Lung (tissue), 12 donors: ENCODE measurements around the gene AZI2. TPM values are rescaled to one million over a fixed set of nuclear protein-coding genes. Genes with fewer than 3 reads are reported as not detected.

Source experiments
- ATAC-seq: fragments of 200-7000 bp; cut with Tn5 transposase; one replicate; pipeline ENCODE4 v1.9.1; 2020; ENCODE audit warnings: moderate number of reproducible peaks; ENCODE audit not compliant: insufficient read depth, low FRiP score
- DNase-seq, 3 donors: peaks; one replicate each; pipeline ENCODE4 v3.0.0-alpha.2; 2013 to 2017
- H3K27ac ChIP-seq, 2 donors: one replicate each; pipeline ENCODE4 v1.5.1; 2013; ENCODE audit warnings: mild to moderate bottlenecking in 2 of 2, moderate library complexity in 2 of 2, control low read depth in 1 of 2, inconsistent platforms in 1 of 2, low read depth in 1 of 2, low read length in 1 of 2
- H3K27me3 ChIP-seq, 3 donors: one replicate each; pipeline ENCODE4 v1.5.1; 2013; ENCODE audit warnings: low read length in 2 of 3; ENCODE audit not compliant: control insufficient read depth in 3 of 3, insufficient read depth in 3 of 3
- H3K36me3 ChIP-seq, 4 donors: one replicate each; pipeline ENCODE4 v1.5.1; 2013; ENCODE audit warnings: low read length in 4 of 4, mild to moderate bottlenecking in 1 of 4, moderate library complexity in 1 of 4; ENCODE audit not compliant: control insufficient read depth in 4 of 4, insufficient read depth in 4 of 4
- H3K4me1 ChIP-seq, 5 donors: one replicate each; pipeline ENCODE4 v1.5.1; 2013; ENCODE audit warnings: low read length in 5 of 5, mild to moderate bottlenecking in 2 of 5, moderate library complexity in 1 of 5; ENCODE audit not compliant: control insufficient read depth in 5 of 5, insufficient read depth in 5 of 5
- H3K4me3 ChIP-seq: one replicate; pipeline ENCODE4 v1.5.1; 2013; ENCODE audit warnings: mild to moderate bottlenecking, control low read depth, moderate library complexity
- H3K9ac ChIP-seq, 2 donors: one replicate each; pipeline ENCODE4 v1.5.1; 2013; ENCODE audit warnings: low read length in 2 of 2, control low read depth in 1 of 2; ENCODE audit not compliant: insufficient read depth in 1 of 2
- H3K9me3 ChIP-seq, 4 donors: one replicate each; pipeline ENCODE4 v1.5.1; 2013; ENCODE audit warnings: low read length in 3 of 4, mild to moderate bottlenecking in 1 of 4, moderate library complexity in 1 of 4; ENCODE audit not compliant: control insufficient read depth in 4 of 4, insufficient read depth in 3 of 4
- CTCF ChIP-seq: IDR thresholded peaks from 2 replicates; pipeline ENCODE4 v1.5.1; 2012; ENCODE audit warnings: mild to moderate bottlenecking; ENCODE audit errors: control extremely low read depth, extremely low read depth
- WGBS, 2 donors: extraction: QIAGEN DNeasy Blood & Tissue Kit; methylation state at CpG; one replicate each; pipeline ENCODE4 v1.1.7; 2013; 5-methylcytosine and 5-hydroxymethylcytosine counted together
- polyA plus RNA-seq, 2 donors: library from polyadenylated mRNA; stranded (reverse); fragments of 200-250 nt; gene quantifications; one replicate each; pipeline ENCODE4 v1.2.1, GENCODE V29; 2013
- total RNA-seq, 2 donors: library from RNA; depleted of rRNA in 1 of 2; stranded (reverse); fragments of >200 nt in 1 of 2; gene quantifications; one replicate each; pipeline ENCODE4 v1.2.1, GENCODE V29; 2014 to 2021
- donor health status: control.
- donor health status: control.
- donor health status: Bipolar disorder and iron deficiency.
- donor health status: healthy.
- donor health status: DM: yes; HTN: yes; CAD: no.

The AZI2 gene
- total and polyA plus RNA-seq, 4 donors: 32.5 to 132 (median 65.3) TPM

- ATAC-seq: no peak
- no peak overlapping the region for H3K4me3 ChIP-seq
- no peaks in the 10 kb centered on the region for H3K4me1 ChIP-seq
- no peak overlapping the region for H3K27ac ChIP-seq
- H3K36me3 ChIP-seq: no peaks in the 10 kb centered on the region
- no peaks in the 10 kb centered on the region for H3K27me3 ChIP-seq
- WGBS, 2 donors: 52 to 71% methylated on average over 3 of the region's 3 CpGs
- DNase-seq: peak in 1 of 3 donors; percentile 17
- H3K9ac ChIP-seq: no peak overlapping the region
- no peak for TF ChIP-seq CTCF
- no peaks in the 10 kb centered on the region for H3K9me3 ChIP-seq
Measured at GRCh38 chr3:28308196-28308595, 40.4 kb downstream of the AZI2 start.

DNA sequence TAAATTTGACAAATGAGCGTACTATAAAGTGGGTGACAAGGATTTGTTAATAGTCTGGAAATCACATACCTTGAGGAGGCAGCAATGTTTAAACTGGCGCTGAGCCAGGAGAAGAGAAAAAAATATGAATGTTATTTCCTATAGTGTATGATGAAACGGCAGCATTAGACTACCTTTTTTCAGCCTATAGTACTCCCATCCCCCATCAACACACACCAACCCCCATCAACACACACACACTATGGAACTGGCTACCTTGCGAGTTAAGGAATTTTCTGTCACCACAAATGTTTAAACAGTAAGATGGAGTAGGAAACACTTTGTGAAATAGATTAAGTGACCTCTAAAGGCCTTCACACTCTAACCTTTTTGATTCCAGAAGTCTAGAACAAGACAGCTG is 46.9 kb downstream of the AZI2 start:
- no peak for ATAC-seq
- no peak for TF ChIP-seq CTCF
- 67 to 77% methylated on average over 4 of the region's 4 CpGs for WGBS, 2 donors
- peak; percentile 23 to 64 (median 31) for DNase-seq
- H3K4me1 ChIP-seq: no peaks in the 10 kb centered on the region
- no peak overlapping the region for H3K27ac ChIP-seq
- H3K4me3 ChIP-seq: no peak overlapping the region
- no peak overlapping the region for H3K9ac ChIP-seq
- H3K9me3 ChIP-seq: no peaks in the 10 kb centered on the region
- H3K36me3 ChIP-seq: peaks cover 0 to 2% (median under 1%) of the 10 kb centered on the region in 4 donors
- H3K27me3 ChIP-seq: no peaks in the 10 kb centered on the region

GRCh38 chr3:28300345-28300962 is 48.2 kb downstream of the AZI2 start:
- Histone ChIP-seq H3K27ac (no peak overlapping the region), H3K9ac (no peak overlapping the region), H3K4me3 (no peak overlapping the region), H3K27me3 (no peaks in the 10 kb centered on the region), H3K36me3 (peaks cover 0 to 2% (median under 1%) of the 10 kb centered on the region in 4 donors), H3K9me3 (no peaks in the 10 kb centered on the region), H3K4me1 (no peaks in the 10 kb centered on the region)
- no peak for TF ChIP-seq CTCF
- 84 to 93% methylated on average over 5 of the region's 5 CpGs for WGBS, 2 donors
- ATAC-seq: no peak
- DNase-seq: no peak

DNA sequence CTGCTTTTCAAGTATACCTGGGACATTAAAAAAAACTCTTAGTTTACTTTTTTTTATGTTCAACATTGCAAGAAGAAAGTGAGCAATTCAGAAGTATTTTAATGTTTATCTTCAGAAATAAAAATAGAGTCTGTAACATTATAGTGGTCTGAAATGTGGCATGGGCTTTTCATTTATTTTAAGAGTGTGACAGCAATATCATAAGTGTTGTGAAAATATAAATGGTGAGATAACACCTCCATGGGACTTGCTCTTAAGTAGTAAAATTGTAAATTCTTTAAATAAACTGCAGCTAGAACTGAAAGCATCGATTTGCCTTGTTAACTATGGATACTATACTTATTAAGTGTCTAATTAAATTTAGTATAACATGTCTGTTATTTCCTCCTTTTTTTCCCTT is 48.9 kb downstream of the AZI2 start:
- Histone ChIP-seq H3K36me3 (peaks cover 0 to 2% (median under 1%) of the 10 kb centered on the region in 4 donors), H3K27me3 (no peaks in the 10 kb centered on the region), H3K27ac (no peak overlapping the region), H3K4me1 (no peaks in the 10 kb centered on the region), H3K4me3 (no peak overlapping the region), H3K9ac (no peak overlapping the region), H3K9me3 (no peaks in the 10 kb centered on the region)
- 90 to 96% methylated on average over 1 of the region's 1 CpG for WGBS, 2 donors
- ATAC-seq (no peak), DNase-seq (no peak)
- no peak for TF ChIP-seq CTCF
